Measurements from ENCODE around the gene DNER. TPM values are rescaled to one million over a fixed set of nuclear protein-coding genes. Genes with fewer than 3 reads are reported as not detected.

The DNER gene
- total and polyA plus RNA-seq, 2 of the 4 experiments (the other 2 are of a cell fraction): under 0.01 to 0.14 TPM

DNA sequence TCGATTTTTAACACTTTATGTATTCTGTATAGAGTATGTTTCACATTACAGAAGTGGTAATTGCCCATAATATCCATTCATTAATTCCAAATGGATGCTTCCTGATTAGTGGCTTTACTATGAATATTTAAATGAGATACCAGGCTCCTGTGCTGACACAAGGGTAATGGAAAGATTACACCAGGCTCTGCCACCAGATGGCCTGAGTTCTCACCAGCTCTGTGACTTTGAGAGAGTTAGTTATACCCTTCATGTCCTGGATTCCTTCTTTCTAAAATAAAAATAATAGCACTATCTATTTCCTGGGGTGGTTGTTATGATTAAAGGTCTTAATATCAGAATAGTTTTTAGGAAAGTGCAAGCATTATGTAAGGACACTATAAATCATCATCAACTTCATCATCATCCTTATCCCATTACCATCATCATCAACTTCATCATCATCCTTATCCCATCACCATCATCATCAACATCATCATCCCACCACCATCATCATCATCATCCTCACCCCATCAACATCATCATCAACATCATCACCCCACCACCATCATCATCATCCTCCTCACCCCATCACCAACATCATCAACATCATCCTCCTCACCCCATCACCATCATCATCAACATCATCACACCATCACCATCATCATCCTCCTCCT, 151.8 kb downstream of the DNER start:
- no peak for ATAC-seq (ENCODE audit: low read depth)
- Histone ChIP-seq H3K9ac (ENCODE audit: low read depth, low read length) (no peak overlapping the region), H3K4me1 (ENCODE audit: control insufficient read depth, insufficient read depth, low read length) (no peaks in the 10 kb centered on the region), H3K4ac (ENCODE audit: low read depth, low read length) (no peak overlapping the region), H2BK120ac (ENCODE audit: low read depth, low read length) (no peak overlapping the region), H3K23ac (ENCODE audit: low read depth, low read length) (no peak overlapping the region), H4K91ac (ENCODE audit: insufficient read depth, low read depth, low read length) (no peak overlapping the region), H4K8ac (ENCODE audit: low read depth in 2 of 2, low read length in 2 of 2) (no peak overlapping the region), H2AFZ (replicated peaks; ENCODE audit: low read length, poor library complexity) (no peak overlapping the region), H2AK9ac (replicated peaks; ENCODE audit: low read depth, low read length, poor library complexity) (no peak overlapping the region), H2BK20ac (ENCODE audit: low read depth, low read length) (no peak overlapping the region), H3K27ac (ENCODE audit: insufficient read depth, low read length) (no peak overlapping the region), H3K36me3 (ENCODE audit: control insufficient read depth, insufficient read depth, low read length) (no peaks in the 10 kb centered on the region), H4K20me1 (ENCODE audit: insufficient read depth, low read length) (no peaks in the 10 kb centered on the region), H2AK5ac (ENCODE audit: low read depth, low read length) (no peak overlapping the region), H3K4me2 (ENCODE audit: low read depth, low read length) (no peak overlapping the region), H3K79me1 (ENCODE audit: low read depth in 1 of 2, low read length in 2 of 2) (no peaks in the 10 kb centered on the region), H4K5ac (ENCODE audit: low read depth, low read length) (no peak overlapping the region), H3K27me3 (ENCODE audit: control insufficient read depth, insufficient read depth, low read length) (no peaks in the 10 kb centered on the region), H3K9me1 (ENCODE audit: insufficient read depth, low read length) (no peaks in the 10 kb centered on the region), H3K56ac (ENCODE audit: extremely low read depth, insufficient read depth, low read length) (no peak overlapping the region), H3K18ac (ENCODE audit: low read depth, low read length) (no peak overlapping the region), H3K9me3 (ENCODE audit: control insufficient read depth, insufficient read depth, low read length) (peaks cover 6% of the 10 kb centered on the region), H3K4me3 (ENCODE audit: insufficient read depth, low read depth, low read length) (no peak overlapping the region), H2BK5ac (ENCODE audit: low read depth, low read length, poor library complexity, severe bottlenecking) (no peak overlapping the region), H3K14ac (replicated peaks; ENCODE audit: low read depth, low read length) (no peak overlapping the region), H2BK15ac (ENCODE audit: low read depth, low read length) (no peak overlapping the region)
- intact Hi-C loops (cut with micrococcal nuclease) (no loop called here), dilution Hi-C loops (cut with HindIII; ENCODE audit: low sequenced_read_pairs, unreplicated experiment) (no loop called here), in situ Hi-C loops (cut with MboI; ENCODE audit: low sequenced_read_pairs) (no loop called here)
- no CpG with 5 or more reads among the region's 1 CpG for WGBS, 2 experiments (ENCODE audit: extremely low coverage in 2 of 2, insufficient read length in 1 of 2)
- TF ChIP-seq NFE2L2 (IDR thresholded peaks at IDR 0.05; ENCODE audit: low read depth, low read length): no peak
- no peak for TF ChIP-seq MAZ (IDR thresholded peaks at IDR 0.05; ENCODE audit: borderline replicate concordance, low read depth, low read length)
- TF ChIP-seq MXI1 (IDR thresholded peaks at IDR 0.05; ENCODE audit: borderline replicate concordance, low read depth, low read length): no peak
- no peak for TF ChIP-seq FOS (IDR thresholded peaks at IDR 0.05; ENCODE audit: low read depth, low read length)
- no peak for TF ChIP-seq USF2 (IDR thresholded peaks at IDR 0.05; ENCODE audit: low read depth, low read length)
- TF ChIP-seq CHD1 (IDR thresholded peaks at IDR 0.05; ENCODE audit: low read depth, low read length): no peak
- TF ChIP-seq SMC3 (IDR thresholded peaks at IDR 0.05; ENCODE audit: low read depth, low read length): no peak
- no peak for TF ChIP-seq RFX5 (IDR thresholded peaks at IDR 0.05; ENCODE audit: low read depth, low read length)
- TF ChIP-seq RAD21 (IDR thresholded peaks at IDR 0.05; ENCODE audit: low read length): no peak
- TF ChIP-seq MAFK (IDR thresholded peaks at IDR 0.05; ENCODE audit: low read depth, low read length): no peak
- no peak for TF ChIP-seq POLR2A (IDR thresholded peaks at IDR 0.05; ENCODE audit: low read depth, low read length)
- TF ChIP-seq BHLHE40 (IDR thresholded peaks at IDR 0.05; ENCODE audit: low read depth, low read length): no peak
- no peak for TF ChIP-seq CEBPB (IDR thresholded peaks at IDR 0.05; ENCODE audit: low read depth, low read length)
- no peak for TF ChIP-seq RCOR1 (IDR thresholded peaks at IDR 0.05; ENCODE audit: insufficient replicate concordance, low read length)
- TF ChIP-seq, protein P1, sequence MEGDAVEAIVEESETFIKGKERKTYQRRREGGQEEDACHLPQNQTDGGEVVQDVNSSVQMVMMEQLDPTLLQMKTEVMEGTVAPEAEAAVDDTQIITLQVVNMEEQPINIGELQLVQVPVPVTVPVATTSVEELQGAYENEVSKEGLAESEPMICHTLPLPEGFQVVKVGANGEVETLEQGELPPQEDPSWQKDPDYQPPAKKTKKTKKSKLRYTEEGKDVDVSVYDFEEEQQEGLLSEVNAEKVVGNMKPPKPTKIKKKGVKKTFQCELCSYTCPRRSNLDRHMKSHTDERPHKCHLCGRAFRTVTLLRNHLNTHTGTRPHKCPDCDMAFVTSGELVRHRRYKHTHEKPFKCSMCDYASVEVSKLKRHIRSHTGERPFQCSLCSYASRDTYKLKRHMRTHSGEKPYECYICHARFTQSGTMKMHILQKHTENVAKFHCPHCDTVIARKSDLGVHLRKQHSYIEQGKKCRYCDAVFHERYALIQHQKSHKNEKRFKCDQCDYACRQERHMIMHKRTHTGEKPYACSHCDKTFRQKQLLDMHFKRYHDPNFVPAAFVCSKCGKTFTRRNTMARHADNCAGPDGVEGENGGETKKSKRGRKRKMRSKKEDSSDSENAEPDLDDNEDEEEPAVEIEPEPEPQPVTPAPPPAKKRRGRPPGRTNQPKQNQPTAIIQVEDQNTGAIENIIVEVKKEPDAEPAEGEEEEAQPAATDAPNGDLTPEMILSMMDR (conservative IDR thresholded peaks at IDR 0.05; ENCODE audit: low read depth, low read length): no peak
- TF ChIP-seq, protein P2, sequence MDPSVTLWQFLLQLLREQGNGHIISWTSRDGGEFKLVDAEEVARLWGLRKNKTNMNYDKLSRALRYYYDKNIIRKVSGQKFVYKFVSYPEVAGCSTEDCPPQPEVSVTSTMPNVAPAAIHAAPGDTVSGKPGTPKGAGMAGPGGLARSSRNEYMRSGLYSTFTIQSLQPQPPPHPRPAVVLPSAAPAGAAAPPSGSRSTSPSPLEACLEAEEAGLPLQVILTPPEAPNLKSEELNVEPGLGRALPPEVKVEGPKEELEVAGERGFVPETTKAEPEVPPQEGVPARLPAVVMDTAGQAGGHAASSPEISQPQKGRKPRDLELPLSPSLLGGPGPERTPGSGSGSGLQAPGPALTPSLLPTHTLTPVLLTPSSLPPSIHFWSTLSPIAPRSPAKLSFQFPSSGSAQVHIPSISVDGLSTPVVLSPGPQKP (IDR thresholded peaks at IDR 0.05; ENCODE audit: borderline replicate concordance, low read depth, low read length): no peak
- no peak for DNase-seq
- ChIA-PET POLR2A (ENCODE audit: unreplicated experiment) (no interaction called here), CTCF (no interaction called here)
- BruUV-seq (replicated peaks): no TSS peak

All from IMR-90 (cell line).